K562 (cell line): Measurements from ENCODE around the gene CRTC3. TPM values are rescaled to one million over a fixed set of nuclear protein-coding genes. Genes with fewer than 3 reads are reported as not detected.

Source experiments
- BRF1 ChIP-seq: IDR thresholded peaks from 3 replicates; pipeline ENCODE4 v1.6.1; 2011; ENCODE audit warnings: borderline replicate concordance, mild to moderate bottlenecking; ENCODE audit not compliant: insufficient read length; ENCODE audit errors: extremely low read depth
- CBFA2T3 ChIP-seq: fragments of 450-650 bp; IDR thresholded peaks from 2 replicates; pipeline ENCODE4 v1.6.1; 2017
- DIDO1 ChIP-seq: fragments of 450-650 bp; IDR thresholded peaks from 2 replicates; pipeline ENCODE4 v1.6.1; 2016; ENCODE audit warnings: low read depth, missing biosample characterization, missing genetic modification characterization
- ESRRA ChIP-seq: fragments of 450-650 bp; IDR thresholded peaks from 2 replicates; pipeline ENCODE4 v1.6.1; 2014; ENCODE audit warnings: low read depth, mild to moderate bottlenecking, moderate library complexity, borderline replicate concordance
- NCOA4 ChIP-seq: fragments of 450-650 bp; IDR thresholded peaks from 2 replicates; pipeline ENCODE4 v1.6.1; 2018; ENCODE audit warnings: mild to moderate bottlenecking; ENCODE audit not compliant: partially characterized antibody
- NFATC3 ChIP-seq: fragments of 450-650 bp; IDR thresholded peaks from 2 replicates; pipeline ENCODE4 v1.6.1; 2017; ENCODE audit warnings: mild to moderate bottlenecking
- RFX5 ChIP-seq: IDR thresholded peaks from 2 replicates; pipeline ENCODE4 v1.6.1; 2011; ENCODE audit warnings: low read depth, mild to moderate bottlenecking, improper control_type of control experiment, low read length
- SAFB ChIP-seq: fragments of 200-400 bp; formaldehyde crosslinking; IDR thresholded peaks from 2 replicates; pipeline ENCODE4 v1.6.1; 2017; ENCODE audit warnings: low read depth, low read length, borderline replicate concordance
- SP2 ChIP-seq: IDR thresholded peaks from 2 replicates; pipeline ENCODE4 v1.6.1; 2011; ENCODE audit warnings: mild to moderate bottlenecking, low read depth, low read length, moderate library complexity; ENCODE audit not compliant: poor library complexity, severe bottlenecking; ENCODE audit errors: extremely low read depth
- TBL1XR1 ChIP-seq, 2 experiments: IDR thresholded peaks; 2 replicates each; pipeline ENCODE4 v1.6.1; 2012; ENCODE audit warnings: improper control_type of control experiment in 2 of 2, low read length in 2 of 2, mild to moderate bottlenecking in 1 of 2
- ZC3H4 ChIP-seq: sonication (generic); formaldehyde crosslinking; IDR thresholded peaks from 2 replicates; pipeline ENCODE4 v1.9.0; 2021; ENCODE audit warnings: missing genetic modification reagents, borderline replicate concordance
- ZFX ChIP-seq: sonication (generic); formaldehyde crosslinking; IDR thresholded peaks from 2 replicates; pipeline ENCODE4 v1.8.0; 2022; ENCODE audit warnings: mild to moderate bottlenecking, missing genetic modification reagents, moderate library complexity
- ZNF589 ChIP-seq: fragments of 200-800 bp; sonication (Bioruptor generic); IDR thresholded peaks from 2 replicates; pipeline ENCODE4 v1.6.1; 2016; ENCODE audit warnings: low read depth, missing genetic modification characterization, missing compliant biosample characterization
- polyA plus RNA-seq, 8 experiments: library from polyadenylated mRNA; depleted of rRNA in 4 of 8; stranded (reverse) in 5 of 8; unstranded in 3 of 8; fragments of >200 nt; fragmentation: Nextera tagmentation in 2 of 8; fragmentation: Illumina TruSeq in 1 of 8; extraction: Ambion mirVana in 2 of 8; extraction: Trizol in 1 of 8; gene quantifications; 2 replicates each; pipeline versions ENCODE4 v1.2.1 to v1.2.3, GENCODE V29; 2011 to 2014; ENCODE audit warnings: inconsistent platforms in 1 of 8, missing spikeins in 1 of 8
- total RNA-seq, 7 experiments: library from RNA; depleted of rRNA in 6 of 7; stranded (reverse); fragments of >200 nt in 6 of 7; fragmentation: Illumina TruSeq in 2 of 7; extraction: Trizol in 2 of 7; gene quantifications; 2 replicates each; pipeline versions ENCODE4 v1.2.1 to v1.2.3, GENCODE V29; 2011 to 2021; ENCODE audit warnings: low replicate concordance in 1 of 7
- TF ChIP-seq, protein P1 (sequence below): sonication (generic); formaldehyde crosslinking; IDR thresholded peaks from 2 replicates; pipeline ENCODE4 v1.8.0; 2022; ENCODE audit warnings: missing genetic modification reagents, mild to moderate bottlenecking, moderate library complexity, borderline replicate concordance
- TF ChIP-seq, protein P2 (sequence below): fragments of 150-350 bp; IDR thresholded peaks from 2 replicates; pipeline ENCODE4 v1.6.1; 2014; ENCODE audit warnings: low read depth, mild to moderate bottlenecking, low read length, borderline replicate concordance
- TF ChIP-seq, protein P3 (sequence below): sonication (generic); formaldehyde crosslinking; IDR thresholded peaks from 2 replicates; pipeline ENCODE4 v1.8.0; 2022; ENCODE audit warnings: mild to moderate bottlenecking, missing genetic modification reagents
- TF ChIP-seq, protein P4 (sequence below): fragments of 250-450 bp; sonication (Bioruptor Pico); IDR thresholded peaks from 2 replicates; pipeline ENCODE4 v1.5.0; 2020; ENCODE audit warnings: mild to moderate bottlenecking
- TF ChIP-seq, protein P5 (sequence below): fragments of 250-450 bp; sonication (Bioruptor Pico); IDR thresholded peaks from 2 replicates; pipeline ENCODE4 v1.8.0; 2022; ENCODE audit warnings: inconsistent platforms, mild to moderate bottlenecking, moderate library complexity, borderline replicate concordance

Gene CRTC3
- total and polyA plus RNA-seq, 9 of the 15 experiments (the other 6 are each of a cell fraction or from before 2014, with no cell fraction given) = 1.2 to 19.0 (median 11.6) TPM

DNA sequence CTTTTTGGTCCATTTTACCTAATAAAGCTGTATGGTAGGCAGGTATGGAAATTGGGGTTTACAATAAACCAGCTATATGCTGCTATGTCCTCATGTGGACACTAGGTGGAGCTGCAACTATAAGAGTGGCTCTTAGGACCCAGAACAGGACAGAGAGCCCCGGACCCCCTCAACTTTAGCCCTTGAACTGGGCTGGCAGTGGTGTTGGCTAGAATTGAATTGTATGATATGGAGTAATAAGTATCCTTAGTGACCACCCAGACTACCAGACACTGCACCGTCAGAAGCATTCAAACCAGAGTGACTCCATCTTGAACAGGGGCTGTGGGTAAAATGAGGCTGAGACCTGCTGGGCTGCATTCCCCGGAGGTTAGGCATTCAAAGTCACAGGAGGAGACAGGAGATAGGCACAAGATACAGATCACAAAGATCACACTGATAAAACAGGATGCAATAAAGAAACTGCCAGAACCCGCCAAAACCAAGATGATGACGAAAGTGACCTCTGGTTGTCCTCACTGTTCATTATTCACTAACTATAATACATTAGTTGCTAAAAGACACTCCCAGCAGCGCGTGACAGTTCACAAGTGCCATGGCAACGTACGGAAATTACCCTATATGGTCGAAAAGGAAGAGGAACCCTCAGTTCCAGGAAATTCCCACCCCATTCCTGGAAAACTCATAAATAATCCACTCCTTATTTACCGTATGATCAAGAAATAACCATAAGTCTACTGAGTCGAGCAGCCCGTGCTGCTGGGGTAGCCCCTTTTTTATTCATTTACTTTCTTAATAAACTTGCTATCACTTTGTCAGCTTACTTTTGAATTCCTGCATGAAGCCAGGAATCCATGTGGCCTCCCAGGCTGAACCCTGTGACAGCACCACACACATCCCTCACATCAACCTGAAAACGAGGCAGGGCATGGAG lies 118.7 kb downstream of the CRTC3 start (continued):
- TF ChIP-seq, protein P1, sequence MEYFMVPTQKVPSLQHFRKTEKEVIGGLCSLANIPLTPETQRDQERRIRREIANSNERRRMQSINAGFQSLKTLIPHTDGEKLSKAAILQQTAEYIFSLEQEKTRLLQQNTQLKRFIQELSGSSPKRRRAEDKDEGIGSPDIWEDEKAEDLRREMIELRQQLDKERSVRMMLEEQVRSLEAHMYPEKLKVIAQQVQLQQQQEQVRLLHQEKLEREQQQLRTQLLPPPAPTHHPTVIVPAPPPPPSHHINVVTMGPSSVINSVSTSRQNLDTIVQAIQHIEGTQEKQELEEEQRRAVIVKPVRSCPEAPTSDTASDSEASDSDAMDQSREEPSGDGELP (CRISPR knock-in tag) = 0 out of 2 replicates have a peak, but pooled peaks have one; percentile 41
- TF ChIP-seq DIDO1 (peak; percentile 99), BRF1 (no peak), CBFA2T3 (peak; percentile 41; the same call in 1 of the 2 replicates), SAFB (no peak), ZNF589 (peak; percentile 100), ZC3H4 (CRISPR knock-in tag) (no peak), NCOA4 (no peak), SP2 (no peak), TBL1XR1 (IDR thresholded peaks at IDR 0.05; ENCODE audit: low read length in 2 of 2) (no peak; a peak in 1 of 4 replicates), ZFX (CRISPR knock-in tag) (no peak; the same call in 1 of the 2 replicates), ESRRA (peak; percentile 99), RFX5 (no peak), NFATC3 (no peak)
- TF ChIP-seq, protein P2, sequence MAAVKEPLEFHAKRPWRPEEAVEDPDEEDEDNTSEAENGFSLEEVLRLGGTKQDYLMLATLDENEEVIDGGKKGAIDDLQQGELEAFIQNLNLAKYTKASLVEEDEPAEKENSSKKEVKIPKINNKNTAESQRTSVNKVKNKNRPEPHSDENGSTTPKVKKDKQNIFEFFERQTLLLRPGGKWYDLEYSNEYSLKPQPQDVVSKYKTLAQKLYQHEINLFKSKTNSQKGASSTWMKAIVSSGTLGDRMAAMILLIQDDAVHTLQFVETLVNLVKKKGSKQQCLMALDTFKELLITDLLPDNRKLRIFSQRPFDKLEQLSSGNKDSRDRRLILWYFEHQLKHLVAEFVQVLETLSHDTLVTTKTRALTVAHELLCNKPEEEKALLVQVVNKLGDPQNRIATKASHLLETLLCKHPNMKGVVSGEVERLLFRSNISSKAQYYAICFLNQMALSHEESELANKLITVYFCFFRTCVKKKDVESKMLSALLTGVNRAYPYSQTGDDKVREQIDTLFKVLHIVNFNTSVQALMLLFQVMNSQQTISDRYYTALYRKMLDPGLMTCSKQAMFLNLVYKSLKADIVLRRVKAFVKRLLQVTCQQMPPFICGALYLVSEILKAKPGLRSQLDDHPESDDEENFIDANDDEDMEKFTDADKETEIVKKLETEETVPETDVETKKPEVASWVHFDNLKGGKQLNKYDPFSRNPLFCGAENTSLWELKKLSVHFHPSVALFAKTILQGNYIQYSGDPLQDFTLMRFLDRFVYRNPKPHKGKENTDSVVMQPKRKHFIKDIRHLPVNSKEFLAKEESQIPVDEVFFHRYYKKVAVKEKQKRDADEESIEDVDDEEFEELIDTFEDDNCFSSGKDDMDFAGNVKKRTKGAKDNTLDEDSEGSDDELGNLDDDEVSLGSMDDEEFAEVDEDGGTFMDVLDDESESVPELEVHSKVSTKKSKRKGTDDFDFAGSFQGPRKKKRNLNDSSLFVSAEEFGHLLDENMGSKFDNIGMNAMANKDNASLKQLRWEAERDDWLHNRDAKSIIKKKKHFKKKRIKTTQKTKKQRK = no peak
- TF ChIP-seq, protein P3, sequence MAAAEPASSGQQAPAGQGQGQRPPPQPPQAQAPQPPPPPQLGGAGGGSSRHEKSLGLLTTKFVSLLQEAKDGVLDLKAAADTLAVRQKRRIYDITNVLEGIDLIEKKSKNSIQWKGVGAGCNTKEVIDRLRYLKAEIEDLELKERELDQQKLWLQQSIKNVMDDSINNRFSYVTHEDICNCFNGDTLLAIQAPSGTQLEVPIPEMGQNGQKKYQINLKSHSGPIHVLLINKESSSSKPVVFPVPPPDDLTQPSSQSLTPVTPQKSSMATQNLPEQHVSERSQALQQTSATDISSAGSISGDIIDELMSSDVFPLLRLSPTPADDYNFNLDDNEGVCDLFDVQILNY (CRISPR knock-in tag) = 0 out of 2 replicates have a peak, but pooled peaks have one; percentile 7
- TF ChIP-seq, protein P4, sequence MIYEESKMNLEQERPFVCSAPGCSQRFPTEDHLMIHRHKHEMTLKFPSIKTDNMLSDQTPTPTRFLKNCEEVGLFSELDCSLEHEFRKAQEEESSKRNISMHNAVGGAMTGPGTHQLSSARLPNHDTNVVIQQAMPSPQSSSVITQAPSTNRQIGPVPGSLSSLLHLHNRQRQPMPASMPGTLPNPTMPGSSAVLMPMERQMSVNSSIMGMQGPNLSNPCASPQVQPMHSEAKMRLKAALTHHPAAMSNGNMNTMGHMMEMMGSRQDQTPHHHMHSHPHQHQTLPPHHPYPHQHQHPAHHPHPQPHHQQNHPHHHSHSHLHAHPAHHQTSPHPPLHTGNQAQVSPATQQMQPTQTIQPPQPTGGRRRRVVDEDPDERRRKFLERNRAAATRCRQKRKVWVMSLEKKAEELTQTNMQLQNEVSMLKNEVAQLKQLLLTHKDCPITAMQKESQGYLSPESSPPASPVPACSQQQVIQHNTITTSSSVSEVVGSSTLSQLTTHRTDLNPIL (CRISPR knock-in tag) = peak; percentile 100
- TF ChIP-seq, protein P5, sequence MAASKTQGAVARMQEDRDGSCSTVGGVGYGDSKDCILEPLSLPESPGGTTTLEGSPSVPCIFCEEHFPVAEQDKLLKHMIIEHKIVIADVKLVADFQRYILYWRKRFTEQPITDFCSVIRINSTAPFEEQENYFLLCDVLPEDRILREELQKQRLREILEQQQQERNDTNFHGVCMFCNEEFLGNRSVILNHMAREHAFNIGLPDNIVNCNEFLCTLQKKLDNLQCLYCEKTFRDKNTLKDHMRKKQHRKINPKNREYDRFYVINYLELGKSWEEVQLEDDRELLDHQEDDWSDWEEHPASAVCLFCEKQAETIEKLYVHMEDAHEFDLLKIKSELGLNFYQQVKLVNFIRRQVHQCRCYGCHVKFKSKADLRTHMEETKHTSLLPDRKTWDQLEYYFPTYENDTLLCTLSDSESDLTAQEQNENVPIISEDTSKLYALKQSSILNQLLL (CRISPR knock-in tag) = peak; percentile 79
